HG03432 (cell line): ENCODE data around the gene STAB1.
"Not testable (repeated sequence)": the region's sequence is repeated elsewhere in the genome, so short reads cannot be mapped to it uniquely, and the experiment has no call there.

Experiments used
- ATAC-seq: cut with Tn5 transposase; IDR thresholded peaks from one replicate; pipeline ENCODE4 v1.9.1; 2021; ENCODE audit warnings: mild to moderate bottlenecking, moderate library complexity; ENCODE audit not compliant: unreplicated experiment

The STAB1 gene

DNA sequence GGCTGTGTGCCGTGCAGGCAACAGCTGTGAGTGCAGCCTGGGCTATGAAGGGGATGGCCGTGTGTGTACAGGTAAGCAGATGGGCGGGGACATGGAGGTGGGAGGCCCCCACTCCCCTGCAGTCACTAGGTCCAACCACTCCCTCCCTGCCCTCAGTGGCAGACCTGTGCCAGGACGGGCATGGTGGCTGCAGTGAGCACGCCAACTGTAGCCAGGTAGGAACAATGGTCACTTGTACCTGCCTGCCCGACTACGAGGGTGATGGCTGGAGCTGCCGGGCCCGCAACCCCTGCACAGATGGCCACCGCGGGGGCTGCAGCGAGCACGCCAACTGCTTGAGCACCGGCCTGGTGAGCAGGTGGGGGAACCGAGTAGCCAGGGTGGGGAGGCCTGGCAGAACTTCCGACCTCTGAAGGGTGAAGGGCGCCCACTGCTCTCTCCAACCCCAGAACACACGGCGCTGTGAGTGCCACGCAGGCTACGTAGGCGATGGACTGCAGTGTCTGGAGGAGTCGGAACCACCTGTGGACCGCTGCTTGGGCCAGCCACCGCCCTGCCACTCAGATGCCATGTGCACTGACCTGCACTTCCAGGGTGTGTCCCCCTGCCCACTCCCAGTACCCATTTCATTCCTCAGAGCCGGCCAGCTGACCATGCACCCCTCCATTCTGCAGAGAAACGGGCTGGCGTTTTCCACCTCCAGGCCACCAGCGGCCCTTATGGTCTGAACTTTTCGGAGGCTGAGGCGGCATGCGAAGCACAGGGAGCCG is 26.9 kb downstream of the STAB1 start:
- ATAC-seq: no peak

DNA sequence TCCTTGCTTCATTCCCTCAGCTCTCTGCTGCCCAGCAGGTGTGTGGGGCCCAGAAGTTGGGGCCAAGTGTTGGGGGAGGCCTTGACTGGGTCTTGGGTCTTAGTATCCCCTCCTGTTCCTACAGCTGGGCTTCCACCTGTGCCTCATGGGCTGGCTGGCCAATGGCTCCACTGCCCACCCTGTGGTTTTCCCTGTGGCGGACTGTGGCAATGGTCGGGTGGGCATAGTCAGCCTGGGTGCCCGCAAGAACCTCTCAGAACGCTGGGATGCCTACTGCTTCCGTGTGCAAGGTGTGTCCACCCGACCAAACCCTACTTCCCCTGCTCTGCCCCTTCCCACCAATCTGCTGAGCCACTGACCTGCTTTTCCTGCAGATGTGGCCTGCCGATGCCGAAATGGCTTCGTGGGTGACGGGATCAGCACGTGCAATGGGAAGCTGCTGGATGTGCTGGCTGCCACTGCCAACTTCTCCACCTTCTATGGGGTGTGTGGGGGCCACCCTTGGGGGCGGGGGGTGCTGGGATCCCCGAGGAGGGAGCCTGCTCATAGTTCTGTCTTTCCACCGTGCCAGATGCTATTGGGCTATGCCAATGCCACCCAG is 27.6 kb downstream of the STAB1 start:
- no peak for ATAC-seq

GRCh38 chr3:52523386-52524257 is 28.5 kb downstream of the STAB1 start:
- no peak for ATAC-seq

GRCh38 chr3:52524258-52524751 is 29.2 kb downstream of the STAB1 start:
- no peak for ATAC-seq

- ATAC-seq: no peak
These were observed 29.9 kb downstream of the STAB1 start for GRCh38 chr3:52524752-52525679.

GRCh38 chr3:52525680-52526561 is 30.8 kb downstream of the STAB1 start:
- ATAC-seq: no peak

DNA sequence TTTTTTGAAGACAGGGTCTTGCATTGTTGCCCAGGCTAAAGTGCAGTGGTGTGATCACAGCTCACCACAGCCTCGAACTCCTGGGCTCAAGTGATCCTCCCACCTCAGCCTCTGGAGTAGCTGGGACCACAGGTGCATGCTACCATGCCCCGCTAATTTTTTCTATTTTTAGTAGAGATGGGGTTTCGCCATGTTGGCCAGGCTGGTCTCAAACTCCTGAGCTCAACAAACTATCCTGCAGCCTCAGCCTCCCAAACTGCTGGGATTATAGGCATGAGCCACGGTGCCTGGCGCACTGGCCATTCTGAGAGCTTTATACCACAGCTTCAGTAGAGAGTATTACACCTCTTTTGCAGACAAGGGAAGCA is 31.5 kb downstream of the STAB1 start:
- ATAC-seq: not testable (repeated sequence)

- ATAC-seq: no peak
These were observed 32.0 kb downstream of the STAB1 start for GRCh38 chr3:52527039-52527731.

DNA sequence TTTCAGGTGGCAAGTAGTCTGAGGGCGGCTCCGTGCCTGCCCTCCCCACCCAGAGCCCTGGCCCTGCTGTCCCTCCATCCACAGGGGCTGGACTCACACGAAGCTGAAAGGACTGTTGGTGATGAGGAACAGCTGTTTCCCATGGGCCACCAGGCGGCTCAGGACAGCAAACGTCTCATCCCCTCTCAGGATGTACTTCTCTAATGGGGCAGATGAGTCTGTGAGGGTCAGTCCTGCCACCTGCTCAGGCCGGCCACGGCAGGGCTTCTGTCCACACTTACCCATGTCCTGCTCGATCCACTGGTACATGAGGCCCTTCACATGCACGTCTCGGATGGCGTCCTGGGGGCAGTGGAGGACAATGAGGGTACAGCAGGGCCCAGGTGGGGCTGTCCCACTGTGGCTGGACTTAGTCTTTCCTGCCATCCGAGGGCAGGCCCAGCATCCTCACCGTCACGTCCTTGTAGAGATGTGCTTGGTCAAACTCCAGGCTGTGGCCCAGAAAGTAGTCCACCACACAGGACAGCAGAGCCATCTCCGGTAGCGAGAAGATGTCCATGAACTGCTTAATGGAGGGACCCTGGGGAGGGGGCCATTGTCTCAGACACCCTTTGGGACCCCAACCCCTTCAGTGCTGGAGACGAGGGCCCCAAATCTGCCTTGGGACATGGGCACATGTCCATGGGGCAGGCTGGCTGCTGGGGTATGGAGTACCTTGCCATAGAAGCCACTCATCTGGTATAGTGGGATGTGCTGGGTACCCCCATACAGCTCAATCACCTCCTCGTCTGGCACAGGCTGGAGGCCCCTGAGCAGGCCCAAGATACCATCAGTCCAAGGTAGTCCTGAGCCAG is 32.8 kb downstream of the STAB1 start:
- ATAC-seq: no peak

GRCh38 chr3:52528586-52529375 is 33.6 kb downstream of the STAB1 start:
- no peak for ATAC-seq

GRCh38 chr3:52529376-52530333 is 34.5 kb downstream of the STAB1 start:
- no peak for ATAC-seq

DNA sequence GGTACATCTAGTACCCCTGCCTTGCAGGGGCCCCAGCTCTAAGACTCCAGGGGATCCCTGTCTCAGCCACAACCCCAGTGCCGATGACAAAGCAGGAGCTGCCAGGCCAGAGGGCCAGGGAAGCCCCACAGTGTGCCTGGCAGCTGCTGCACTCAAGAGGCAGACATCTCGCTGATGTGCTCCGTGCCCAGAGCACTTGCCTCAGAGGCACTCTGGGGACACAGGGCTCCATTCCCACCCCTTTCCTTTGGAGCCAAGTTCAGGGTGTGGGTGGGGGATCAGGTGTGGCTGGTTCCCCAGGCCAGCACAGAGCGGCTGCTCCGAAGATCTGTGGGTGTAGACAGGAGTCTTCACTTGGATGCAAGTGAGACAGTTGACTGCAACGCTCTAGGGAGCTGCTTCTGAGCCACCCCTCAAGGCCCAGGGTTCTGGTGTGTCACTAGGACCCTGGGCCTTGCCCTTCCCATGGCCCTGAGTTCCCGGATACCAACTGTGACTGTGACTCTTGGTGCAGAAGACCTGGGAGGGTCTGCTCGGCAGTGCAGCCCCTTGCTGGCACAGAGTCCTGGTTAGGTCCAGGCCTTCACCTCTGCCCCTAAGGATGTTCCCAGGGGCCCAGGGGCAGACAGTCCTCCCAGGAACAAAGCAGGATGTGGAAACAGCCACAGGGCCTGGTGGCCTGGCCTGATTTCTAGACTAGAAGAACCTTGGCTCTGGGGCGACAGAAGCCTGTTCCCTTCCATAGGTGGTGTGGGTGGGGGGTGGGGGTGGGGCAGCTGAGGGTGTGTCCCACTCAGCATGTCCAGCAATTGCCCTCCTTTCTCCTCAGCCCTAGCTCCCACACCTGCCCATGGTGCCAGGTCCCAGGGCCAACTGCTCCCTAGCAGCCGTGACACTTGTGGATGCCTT is 36.0 kb downstream of the STAB1 start:
- ATAC-seq: no peak

DNA sequence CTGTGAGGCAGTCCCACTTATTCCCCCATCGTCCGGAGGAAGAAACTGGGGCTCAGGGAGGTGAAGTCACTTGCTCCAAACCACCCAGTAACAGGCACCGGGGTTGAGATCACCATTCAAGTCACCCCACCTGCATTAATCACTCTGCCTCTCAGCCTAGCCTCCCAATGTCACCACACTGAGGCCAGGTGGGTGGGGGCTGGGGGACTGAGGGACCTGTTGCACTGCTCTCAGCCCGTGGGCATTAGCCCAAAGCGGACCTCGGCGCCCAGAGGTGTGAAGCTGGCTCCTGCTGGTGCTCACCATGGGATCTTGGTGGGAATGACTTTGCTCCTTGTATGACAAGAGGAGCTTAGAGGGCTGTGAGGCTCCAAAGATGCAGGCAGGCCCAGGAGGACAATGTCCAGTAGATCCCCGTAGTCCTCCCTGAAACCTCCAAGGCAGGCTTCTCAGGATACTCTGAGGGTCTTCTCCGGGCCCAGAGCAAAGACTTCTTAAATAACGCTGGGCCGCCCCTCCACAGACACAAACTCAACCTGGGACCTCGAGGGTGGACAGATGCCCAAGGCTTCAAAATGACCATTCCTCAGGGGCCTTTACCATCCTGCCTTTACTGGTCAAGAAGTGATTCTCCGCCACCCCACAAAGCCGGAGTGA is 36.9 kb downstream of the STAB1 start:
- ATAC-seq: no peak

DNA sequence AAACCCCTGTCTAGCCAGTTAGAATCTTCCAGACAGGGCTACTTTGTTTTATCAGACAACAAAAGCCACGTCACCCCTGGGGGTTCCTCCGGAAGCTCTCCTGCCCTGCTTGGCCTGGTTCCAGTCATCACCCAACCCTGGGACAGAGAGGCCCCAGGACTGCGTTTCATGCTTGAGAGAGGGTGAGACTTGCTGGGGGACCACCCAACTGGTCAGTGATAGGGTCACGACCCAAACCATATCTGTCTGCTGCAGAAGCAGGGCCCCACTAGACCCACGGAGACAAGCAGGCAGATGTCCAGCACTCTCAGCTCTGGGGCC is 37.3 kb downstream of the STAB1 start:
- no peak for ATAC-seq
